Measurements from ENCODE around the gene RBP5. TPM values are rescaled to one million over a fixed set of nuclear protein-coding genes. Genes with fewer than 3 reads are reported as not detected.

The RBP5 gene
- total and polyA plus RNA-seq, 4 donors: 1.1 to 13.4 (median 6.3) TPM; not detected in 1

- no peaks in the 10 kb centered on the region for H3K36me3 ChIP-seq (ENCODE audit: control insufficient read depth in 1 of 2, insufficient read depth in 2 of 2, low read length in 1 of 2)
- WGBS, 2 donors: 81 to 85% methylated on average over 7 of the region's 7 CpGs
- no peak overlapping the region for H3K4me3 ChIP-seq (ENCODE audit: low read length in 2 of 2)
- intact Hi-C loops (cut with DNase I): no loop called here
- no peaks in the 10 kb centered on the region for H3K9me3 ChIP-seq (ENCODE audit: control insufficient read depth, low read length)
- peak; percentile 62 for ATAC-seq (ENCODE audit: low FRiP score)
- no peaks in the 10 kb centered on the region for H3K27me3 ChIP-seq (ENCODE audit: control insufficient read depth in 1 of 2, insufficient read depth in 2 of 2, low read length in 1 of 2)
- no peak overlapping the region for H3K27ac ChIP-seq (ENCODE audit: low read depth in 1 of 2, low read length in 2 of 2)
- peak in 1 of 2 donors; percentile 60 for DNase-seq
- H3K4me1 ChIP-seq (ENCODE audit: control insufficient read depth in 1 of 2, insufficient read depth in 2 of 2, low read length in 2 of 2): no peaks in the 10 kb centered on the region
Measured at GRCh38 chr12:7122811-7123769, 5.6 kb downstream of the RBP5 start.

- Histone ChIP-seq H3K4me3 (ENCODE audit: low read length in 2 of 2) (no peak overlapping the region), H3K4me1 (ENCODE audit: control insufficient read depth in 1 of 2, insufficient read depth in 2 of 2, low read length in 2 of 2) (no peaks in the 10 kb centered on the region), H3K27me3 (ENCODE audit: control insufficient read depth in 1 of 2, insufficient read depth in 2 of 2, low read length in 1 of 2) (no peaks in the 10 kb centered on the region), H3K27ac (ENCODE audit: low read depth in 1 of 2, low read length in 2 of 2) (no peak overlapping the region), H3K36me3 (ENCODE audit: control insufficient read depth in 1 of 2, insufficient read depth in 2 of 2, low read length in 1 of 2) (no peaks in the 10 kb centered on the region), H3K9me3 (ENCODE audit: control insufficient read depth, low read length) (no peaks in the 10 kb centered on the region)
- intact Hi-C loops (cut with DNase I): no loop called here
- ATAC-seq (ENCODE audit: low FRiP score) (no peak), DNase-seq (no peak)
- 80 to 95% methylated on average over 5 of the region's 5 CpGs for WGBS, 2 donors
Measured at GRCh38 chr12:7121324-7121723, 7.4 kb downstream of the RBP5 start.

GRCh38 chr12:7120166-7120565, 8.5 kb downstream of the RBP5 start:
- WGBS, 2 donors: 90 to 91% methylated on average over 5 of the region's 5 CpGs
- H3K36me3 ChIP-seq (ENCODE audit: control insufficient read depth in 1 of 2, insufficient read depth in 2 of 2, low read length in 1 of 2): peaks cover 0 to 4% of the 10 kb centered on the region in 2 donors
- no peaks in the 10 kb centered on the region for H3K27me3 ChIP-seq (ENCODE audit: control insufficient read depth in 1 of 2, insufficient read depth in 2 of 2, low read length in 1 of 2)
- H3K9me3 ChIP-seq (ENCODE audit: control insufficient read depth, low read length): no peaks in the 10 kb centered on the region
- DNase-seq: peak in 1 of 2 donors; percentile 30
- no peak overlapping the region for H3K27ac ChIP-seq (ENCODE audit: low read depth in 1 of 2, low read length in 2 of 2)
- no peak overlapping the region for H3K4me3 ChIP-seq (ENCODE audit: low read length in 2 of 2)
- ATAC-seq (ENCODE audit: low FRiP score): no peak
- no peaks in the 10 kb centered on the region for H3K4me1 ChIP-seq (ENCODE audit: control insufficient read depth in 1 of 2, insufficient read depth in 2 of 2, low read length in 2 of 2)
- intact Hi-C loops (cut with DNase I): no loop called here

GRCh38 chr12:7118881-7119280, 9.8 kb downstream of the RBP5 start:
- H3K27ac ChIP-seq (ENCODE audit: low read depth in 1 of 2, low read length in 2 of 2): no peak overlapping the region
- 81 to 93% methylated on average over 3 of the region's 3 CpGs for WGBS, 2 donors
- H3K4me3 ChIP-seq (ENCODE audit: low read length in 2 of 2): no peak overlapping the region
- ATAC-seq (ENCODE audit: low FRiP score) (no peak), DNase-seq (peak in 1 of 2 donors; percentile 25)
- intact Hi-C loops (cut with DNase I): no loop called here
- no peaks in the 10 kb centered on the region for H3K9me3 ChIP-seq (ENCODE audit: control insufficient read depth, low read length)
- no peaks in the 10 kb centered on the region for H3K4me1 ChIP-seq (ENCODE audit: control insufficient read depth in 1 of 2, insufficient read depth in 2 of 2, low read length in 2 of 2)
- no peaks in the 10 kb centered on the region for H3K27me3 ChIP-seq (ENCODE audit: control insufficient read depth in 1 of 2, insufficient read depth in 2 of 2, low read length in 1 of 2)
- H3K36me3 ChIP-seq (ENCODE audit: control insufficient read depth in 1 of 2, insufficient read depth in 2 of 2, low read length in 1 of 2): peaks cover 0 to 4% of the 10 kb centered on the region in 2 donors

GRCh38 chr12:7117670-7118069, 11.0 kb downstream of the RBP5 start:
- Histone ChIP-seq H3K4me1 (ENCODE audit: control insufficient read depth in 1 of 2, insufficient read depth in 2 of 2, low read length in 2 of 2) (no peaks in the 10 kb centered on the region), H3K9me3 (ENCODE audit: control insufficient read depth, low read length) (no peaks in the 10 kb centered on the region), H3K4me3 (ENCODE audit: low read length in 2 of 2) (no peak overlapping the region), H3K27ac (ENCODE audit: low read depth in 1 of 2, low read length in 2 of 2) (no peak overlapping the region), H3K36me3 (ENCODE audit: control insufficient read depth in 1 of 2, insufficient read depth in 2 of 2, low read length in 1 of 2) (peaks cover 0 to 4% of the 10 kb centered on the region in 2 donors), H3K27me3 (ENCODE audit: control insufficient read depth in 1 of 2, insufficient read depth in 2 of 2, low read length in 1 of 2) (no peaks in the 10 kb centered on the region)
- 89 to 90% methylated on average over 3 of the region's 3 CpGs for WGBS, 2 donors
- no peak for ATAC-seq (ENCODE audit: low FRiP score)
- intact Hi-C loops (cut with DNase I): no loop called here
- DNase-seq: no peak

- Histone ChIP-seq H3K4me3 (ENCODE audit: low read length in 2 of 2) (no peak overlapping the region), H3K27me3 (ENCODE audit: control insufficient read depth in 1 of 2, insufficient read depth in 2 of 2, low read length in 1 of 2) (no peaks in the 10 kb centered on the region), H3K36me3 (ENCODE audit: control insufficient read depth in 1 of 2, insufficient read depth in 2 of 2, low read length in 1 of 2) (peaks cover 0 to 4% of the 10 kb centered on the region in 2 donors), H3K9me3 (ENCODE audit: control insufficient read depth, low read length) (no peaks in the 10 kb centered on the region), H3K4me1 (ENCODE audit: control insufficient read depth in 1 of 2, insufficient read depth in 2 of 2, low read length in 2 of 2) (no peaks in the 10 kb centered on the region), H3K27ac (ENCODE audit: low read depth in 1 of 2, low read length in 2 of 2) (no peak overlapping the region)
- intact Hi-C loops (cut with DNase I): no loop called here
- peak in 1 of 2 donors; percentile 26 for DNase-seq
- no peak for ATAC-seq (ENCODE audit: low FRiP score)
- 88 to 89% methylated on average over 9 of the region's 9 CpGs for WGBS, 2 donors
Measured at GRCh38 chr12:7116916-7117315, 11.8 kb downstream of the RBP5 start.

GRCh38 chr12:7116196-7116595, 12.5 kb downstream of the RBP5 start:
- Histone ChIP-seq H3K9me3 (ENCODE audit: control insufficient read depth, low read length) (no peaks in the 10 kb centered on the region), H3K27me3 (ENCODE audit: control insufficient read depth in 1 of 2, insufficient read depth in 2 of 2, low read length in 1 of 2) (no peaks in the 10 kb centered on the region), H3K36me3 (ENCODE audit: control insufficient read depth in 1 of 2, insufficient read depth in 2 of 2, low read length in 1 of 2) (peaks cover 0 to 4% of the 10 kb centered on the region in 2 donors), H3K4me3 (ENCODE audit: low read length in 2 of 2) (no peak overlapping the region), H3K4me1 (ENCODE audit: control insufficient read depth in 1 of 2, insufficient read depth in 2 of 2, low read length in 2 of 2) (no peaks in the 10 kb centered on the region), H3K27ac (ENCODE audit: low read depth in 1 of 2, low read length in 2 of 2) (no peak overlapping the region)
- ATAC-seq (ENCODE audit: low FRiP score): no peak
- DNase-seq: no peak
- intact Hi-C loops (cut with DNase I): no loop called here
- WGBS, 2 donors: 85 to 89% methylated on average over 3 of the region's 3 CpGs

- intact Hi-C loops (cut with DNase I): loop anchor here in 1 of 2 donors (5.0 kb wide), 1 partner anchor 168 kb away; no protein-coding TSS in a partner anchor
- H3K27me3 ChIP-seq (ENCODE audit: control insufficient read depth in 1 of 2, insufficient read depth in 2 of 2, low read length in 1 of 2): no peaks in the 10 kb centered on the region
- DNase-seq (peak in 1 of 2 donors; percentile 24), ATAC-seq (ENCODE audit: low FRiP score) (no peak)
- no peaks in the 10 kb centered on the region for H3K9me3 ChIP-seq (ENCODE audit: control insufficient read depth, low read length)
- 88 to 91% methylated on average over 6 of the region's 6 CpGs for WGBS, 2 donors
- no peak overlapping the region for H3K4me3 ChIP-seq (ENCODE audit: low read length in 2 of 2)
- no peak overlapping the region for H3K27ac ChIP-seq (ENCODE audit: low read depth in 1 of 2, low read length in 2 of 2)
- no peaks in the 10 kb centered on the region for H3K4me1 ChIP-seq (ENCODE audit: control insufficient read depth in 1 of 2, insufficient read depth in 2 of 2, low read length in 2 of 2)
- H3K36me3 ChIP-seq (ENCODE audit: control insufficient read depth in 1 of 2, insufficient read depth in 2 of 2, low read length in 1 of 2): peaks cover 0 to 4% of the 10 kb centered on the region in 2 donors
Measured at GRCh38 chr12:7114851-7115250, 13.8 kb downstream of the RBP5 start.

GRCh38 chr12:7114008-7114407, 14.7 kb downstream of the RBP5 start:
- peak in 1 of 2 donors; percentile 41 for DNase-seq
- no peak overlapping the region for H3K27ac ChIP-seq (ENCODE audit: low read depth in 1 of 2, low read length in 2 of 2)
- WGBS, 2 donors: 87 to 90% methylated on average over 11 of the region's 11 CpGs
- no peaks in the 10 kb centered on the region for H3K9me3 ChIP-seq (ENCODE audit: control insufficient read depth, low read length)
- intact Hi-C loops (cut with DNase I): loop anchor here in 1 of 2 donors (5.0 kb wide), 1 partner anchor 167 kb away; no protein-coding TSS in a partner anchor
- H3K36me3 ChIP-seq (ENCODE audit: control insufficient read depth in 1 of 2, insufficient read depth in 2 of 2, low read length in 1 of 2): peaks cover 0 to 4% of the 10 kb centered on the region in 2 donors
- no peak for ATAC-seq (ENCODE audit: low FRiP score)
- H3K27me3 ChIP-seq (ENCODE audit: control insufficient read depth in 1 of 2, insufficient read depth in 2 of 2, low read length in 1 of 2): no peaks in the 10 kb centered on the region
- no peaks in the 10 kb centered on the region for H3K4me1 ChIP-seq (ENCODE audit: control insufficient read depth in 1 of 2, insufficient read depth in 2 of 2, low read length in 2 of 2)
- no peak overlapping the region for H3K4me3 ChIP-seq (ENCODE audit: low read length in 2 of 2)
